K562 (cell line): ENCODE results near the gene KCNAB1. TPM values are rescaled to one million over a fixed set of nuclear protein-coding genes. Genes with fewer than 3 reads are reported as not detected.

Source experiments
- ATAC-seq: fragments of 200-7000 bp; cut with Tn5 transposase; 3 replicates; pipeline ENCODE4 v1.9.1; 2020; ENCODE audit warnings: moderate library complexity
- BruUV-seq: library from RNA; stranded (reverse); fragments of 400-500 nt; replicated peaks from 2 replicates; lab custom pipeline; 2021; lab: Mats Ljungman, UMichigan
- CTCF ChIA-PET: fragments of 300-600 bp; formaldehyde crosslinking; extraction: SDS; loops from one replicate; lab custom pipeline; 2021; ENCODE audit warnings: low intra/inter-chr PET ratio; lab: Yijun Ruan, JAX
- POLR2A ChIA-PET: fragments of 300-600, 350-650 bp; sonication (Branson Sonifier 250); formaldehyde crosslinking; extraction: SDS; loops from one replicate; lab custom pipeline; 2021; ENCODE audit warnings: antibody characterized with exemption, inconsistent platforms; lab: Yijun Ruan, JAX
- DNase-seq, 4 experiments: peaks; one replicate each; pipeline versions ENCODE4 v3.0.0 to v3.0.0-alpha.2; 2011 to 2018; ENCODE audit warnings: low spot score in 3 of 4, mixed read lengths in 3 of 4; ENCODE audit errors: extremely low read depth in 1 of 4
- FAIRE-seq: peaks from 2 replicates; lab custom pipeline; 2011; peaks lifted over from hg19 to GRCh38; lab: Jason Lieb, UNC
- H2AFZ ChIP-seq: 2 replicates; pipeline ENCODE4 v1.6.0; 2011; ENCODE audit warnings: low read depth, low read length, control low read depth, inconsistent platforms
- H3K27ac ChIP-seq: fragments of 200-600 bp; 3 replicates; pipeline ENCODE4 v1.8.0; 2011; ENCODE audit warnings: low read depth, mild to moderate bottlenecking, control low read depth, inconsistent platforms, low read length, moderate library complexity, mixed read lengths; ENCODE audit errors: extremely low read depth
- H3K27me3 ChIP-seq, 2 experiments: fragments of 300-600 bp in 1 of 2; 2 replicates in 1 of 2; 3 replicates in 1 of 2; pipeline versions ENCODE4 v1.6.0 to v1.8.0; 2011; ENCODE audit warnings: inconsistent platforms in 2 of 2, low read length in 2 of 2, mild to moderate bottlenecking in 1 of 2, mixed read lengths in 1 of 2, moderate library complexity in 1 of 2; ENCODE audit not compliant: control insufficient read depth in 2 of 2, insufficient read depth in 2 of 2
- H3K36me3 ChIP-seq: fragments of 300-600 bp; 3 replicates; pipeline ENCODE4 v1.8.0; 2011; ENCODE audit warnings: mild to moderate bottlenecking, low read length, inconsistent platforms; ENCODE audit not compliant: control insufficient read depth, insufficient read depth
- H3K4me1 ChIP-seq, 2 experiments: fragments of 200-600 bp in 1 of 2; replicated peaks in 1 of 2; 2 replicates in 1 of 2; 3 replicates in 1 of 2; pipeline versions ENCODE4 v1.5.1 to v1.8.0; 2011; ENCODE audit warnings: inconsistent platforms in 2 of 2, low read length in 2 of 2, mild to moderate bottlenecking in 1 of 2, mixed read lengths in 1 of 2, moderate library complexity in 1 of 2; ENCODE audit not compliant: control insufficient read depth in 2 of 2, insufficient read depth in 2 of 2
- H3K4me2 ChIP-seq: 2 replicates; pipeline ENCODE4 v1.6.1; 2011; ENCODE audit warnings: low read length, control low read depth, inconsistent platforms, mixed read lengths; ENCODE audit not compliant: insufficient read depth
- H3K4me3 ChIP-seq: fragments of 200-600 bp; sonication (generic), shearing (Covaris generic); 2 replicates; pipeline ENCODE4 v1.5.1; 2016; ENCODE audit warnings: control low read depth, inconsistent platforms
- H3K79me2 ChIP-seq: fragments of 200-600 bp; 3 replicates; pipeline ENCODE4 v1.8.0; 2011; ENCODE audit warnings: low read length, inconsistent platforms; ENCODE audit not compliant: control insufficient read depth, insufficient read depth
- H3K9ac ChIP-seq, 2 experiments: 2 replicates each; pipeline versions ENCODE4 v1.6.0 to v1.6.1; 2011; ENCODE audit warnings: low read depth in 2 of 2, low read length in 2 of 2, control low read depth in 1 of 2, inconsistent platforms in 1 of 2, mild to moderate bottlenecking in 1 of 2, mixed read lengths in 1 of 2; ENCODE audit not compliant: insufficient read depth in 1 of 2
- H3K9me1 ChIP-seq: one replicate; pipeline ENCODE4 v1.6.0; 2011; ENCODE audit warnings: inconsistent platforms, mild to moderate bottlenecking, low read length, moderate library complexity; ENCODE audit not compliant: control insufficient read depth, insufficient read depth
- H3K9me3 ChIP-seq: replicated peaks from 2 replicates; pipeline ENCODE4 v1.5.1; 2011; ENCODE audit warnings: low read depth, low read length, inconsistent platforms; ENCODE audit not compliant: control insufficient read depth, insufficient read depth
- H4K20me1 ChIP-seq: replicated peaks from 2 replicates; pipeline ENCODE4 v1.6.1; 2011; ENCODE audit warnings: low read length, inconsistent platforms, mixed read lengths; ENCODE audit not compliant: control insufficient read depth, insufficient read depth
- ARID1B ChIP-seq: fragments of 450-650 bp; IDR thresholded peaks from 2 replicates; pipeline ENCODE4 v1.6.1; 2016; ENCODE audit warnings: antibody characterized with exemption, mild to moderate bottlenecking, inconsistent platforms
- BCL6 ChIP-seq: fragments of 250-450 bp; sonication (Bioruptor Pico); IDR thresholded peaks from 2 replicates; pipeline ENCODE4 v1.4.0; 2020
- CHD2 ChIP-seq: IDR thresholded peaks from 2 replicates; pipeline ENCODE4 v1.6.1; 2011; ENCODE audit warnings: low read depth, low read length
- EHMT2 ChIP-seq: fragments of 450-650 bp; IDR thresholded peaks from 2 replicates; pipeline ENCODE4 v1.6.1; 2018; ENCODE audit warnings: antibody characterized with exemption
- GTF2A2 ChIP-seq: IDR thresholded peaks from 2 replicates; pipeline ENCODE4 v1.6.1; 2016; ENCODE audit warnings: mild to moderate bottlenecking, missing genetic modification characterization, missing compliant biosample characterization
- JUNB ChIP-seq: fragments of 450-650 bp; formaldehyde crosslinking; conservative IDR thresholded peaks from 2 replicates; pipeline ENCODE4 v1.4.0; 2020; ENCODE audit warnings: mild to moderate bottlenecking
- NONO ChIP-seq, 2 experiments: fragments of 200-400 bp in 1 of 2; fragments of 450-650 bp in 1 of 2; formaldehyde crosslinking in 1 of 2; IDR thresholded peaks; 2 replicates each; pipeline ENCODE4 v1.6.1; 2017; ENCODE audit warnings: low read depth in 2 of 2, mild to moderate bottlenecking in 2 of 2, moderate library complexity in 2 of 2, low read length in 1 of 2
- NR2C1 ChIP-seq, 2 experiments: fragments of 450-650 bp; IDR thresholded peaks; 2 replicates each; pipeline ENCODE4 v1.6.1; 2017; ENCODE audit warnings: mild to moderate bottlenecking in 2 of 2, antibody characterized with exemption in 1 of 2, inconsistent platforms in 1 of 2, missing compliant biosample characterization in 1 of 2, missing genetic modification characterization in 1 of 2
- PURB ChIP-seq: sonication (generic); formaldehyde crosslinking; IDR thresholded peaks from 2 replicates; pipeline ENCODE4 v1.9.0; 2021; ENCODE audit warnings: low read depth, mild to moderate bottlenecking, missing genetic modification reagents
- RFX5 ChIP-seq: IDR thresholded peaks from 2 replicates; pipeline ENCODE4 v1.6.1; 2011; ENCODE audit warnings: low read depth, mild to moderate bottlenecking, improper control_type of control experiment, low read length
- TRIM28 ChIP-seq: fragments of 450-650 bp; IDR thresholded peaks from 2 replicates; pipeline ENCODE4 v1.6.1; 2017
- ZNF143 ChIP-seq: sonication (generic); formaldehyde crosslinking; IDR thresholded peaks from 2 replicates; pipeline ENCODE4 v1.9.0; 2022; ENCODE audit warnings: mild to moderate bottlenecking, missing genetic modification reagents
- ZNF280B ChIP-seq: fragments of 250-450 bp; sonication (Bioruptor Pico); IDR thresholded peaks from 2 replicates; pipeline ENCODE4 v1.5.1; 2021; ENCODE audit warnings: mild to moderate bottlenecking
- ZNF354B ChIP-seq: fragments of 250-450 bp; sonication (Bioruptor Pico); IDR thresholded peaks from 2 replicates; pipeline ENCODE4 v1.4.0; 2020
- ZNF77 ChIP-seq: fragments of 250-450 bp; sonication (Bioruptor Pico); IDR thresholded peaks from 2 replicates; pipeline ENCODE4 v1.5.0; 2020
- whole genome bisulfite sequencing: fragments of 100-300 bp; shearing (Covaris generic); methylation state at CpG from one replicate; pipeline ENCODE4 v1.1.6; 2016; ENCODE audit warnings: low coverage, mixed read lengths; ENCODE audit not compliant: insufficient coverage; ENCODE audit errors: missing lambda C conversion rate; 5-methylcytosine and 5-hydroxymethylcytosine counted together
- in situ Hi-C: fragments of 300-500 bp; cut with MboI; formaldehyde crosslinking; loops from 4 replicates; pipeline ENCODE4 v1.15.0; 2018; ENCODE audit warnings: inconsistent platforms, mixed read lengths
- intact Hi-C: fragments of 100-400 bp; cut with micrococcal nuclease; formaldehyde crosslinking; loops from 2 replicates; pipeline ENCODE4 v1.14.2; 2022
- polyA plus RNA-seq, 8 experiments: library from polyadenylated mRNA; depleted of rRNA in 4 of 8; stranded (reverse) in 5 of 8; unstranded in 3 of 8; fragments of >200 nt; fragmentation: Nextera tagmentation in 2 of 8; fragmentation: Illumina TruSeq in 1 of 8; extraction: Ambion mirVana in 2 of 8; extraction: Trizol in 1 of 8; gene quantifications; 2 replicates each; pipeline versions ENCODE4 v1.2.1 to v1.2.3, GENCODE V29; 2011 to 2014; ENCODE audit warnings: inconsistent platforms in 1 of 8, missing spikeins in 1 of 8
- total RNA-seq, 7 experiments: library from RNA; depleted of rRNA in 6 of 7; stranded (reverse); fragments of >200 nt in 6 of 7; fragmentation: Illumina TruSeq in 2 of 7; extraction: Trizol in 2 of 7; gene quantifications; 2 replicates each; pipeline versions ENCODE4 v1.2.1 to v1.2.3, GENCODE V29; 2011 to 2021; ENCODE audit warnings: low replicate concordance in 1 of 7
- TF ChIP-seq, protein P1 (sequence below): fragments of 250-450 bp; sonication (Bioruptor Pico); IDR thresholded peaks from 2 replicates; pipeline ENCODE4 v1.8.0; 2022; ENCODE audit warnings: moderate library complexity, mild to moderate bottlenecking, inconsistent platforms

KCNAB1 gene
- total and polyA plus RNA-seq, 9 of the 15 experiments (the other 6 are each of a cell fraction or from before 2014, with no cell fraction given), result 0.14 to 1.2 (median 0.51) TPM

DNA sequence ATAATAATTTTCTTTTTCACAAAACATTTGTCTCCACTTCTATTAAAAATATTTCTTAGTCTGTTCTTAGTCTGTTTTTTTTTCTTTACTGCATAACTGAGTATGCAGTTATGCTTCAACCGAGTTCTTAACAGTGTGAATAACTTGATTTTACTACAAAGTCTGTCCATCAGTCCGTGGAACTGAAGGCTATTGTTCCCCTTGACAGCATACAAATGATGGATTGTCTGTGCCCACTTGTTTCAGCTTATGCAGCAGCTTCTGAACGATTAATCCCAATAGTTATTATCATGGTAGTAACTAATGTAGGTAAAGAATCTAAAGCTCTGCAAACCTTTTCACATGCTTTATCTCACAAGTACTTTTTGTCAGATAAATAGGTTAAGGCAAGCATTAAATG is 283.8 kb downstream of the KCNAB1 start:
- Histone ChIP-seq H4K20me1 (no peaks in the 10 kb centered on the region), H3K9ac (no peak overlapping the region), H3K4me1 (no peaks in the 10 kb centered on the region), H3K79me2 (no peaks in the 10 kb centered on the region), H3K4me3 (no peak overlapping the region), H3K27me3 (peaks cover 4% of the 10 kb centered on the region in 2 experiments; a peak in 4 of 5 replicates), H3K36me3 (no peaks in the 10 kb centered on the region), H3K9me3 (no peaks in the 10 kb centered on the region), H3K27ac (no peak overlapping the region), H2AFZ (no peak overlapping the region), H3K9me1 (no peaks in the 10 kb centered on the region), H3K4me2 (no peak overlapping the region)
- FAIRE-seq, result no peak
- 0% methylated on average over 3 of the region's 3 CpGs for WGBS
- POLR2A ChIA-PET, result no interaction called here
- intact Hi-C loops, result no loop called here
- TF ChIP-seq GTF2A2 (no peak), JUNB (CRISPR knock-in tag) (no peak), TRIM28 (no peak), ARID1B (no peak)
- CTCF ChIA-PET, result no interaction called here
- in situ Hi-C loops, result no loop called here
- no TSS peak for BruUV-seq
- no peak for ATAC-seq
- no peak for DNase-seq

DNA sequence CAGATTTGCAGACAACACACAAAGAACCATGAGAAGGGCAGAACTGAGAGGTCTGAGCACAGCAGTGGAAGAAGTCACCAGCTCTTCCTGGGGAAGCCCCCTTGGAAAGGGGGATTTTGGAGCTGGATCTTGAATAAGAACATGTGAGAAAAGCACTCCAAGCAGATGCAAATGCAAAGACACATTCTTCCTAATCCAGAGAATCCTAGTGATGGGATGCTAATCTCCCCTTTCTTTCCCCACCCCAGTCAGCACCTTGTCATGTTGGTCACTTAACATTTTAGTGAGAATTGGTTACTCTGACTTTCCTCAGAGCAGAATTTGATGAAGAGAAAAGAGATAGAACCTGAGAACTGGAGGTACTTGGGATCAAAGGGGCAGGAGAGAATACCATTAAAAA is 286.0 kb downstream of the KCNAB1 start:
- Histone ChIP-seq H3K27me3 (peaks cover 4% of the 10 kb centered on the region in 2 experiments), H3K4me2 (no peak overlapping the region), H3K4me1 (no peaks in the 10 kb centered on the region), H3K4me3 (no peak overlapping the region), H3K9me1 (no peaks in the 10 kb centered on the region), H2AFZ (no peak overlapping the region), H3K9ac (no peak overlapping the region), H3K36me3 (no peaks in the 10 kb centered on the region), H4K20me1 (no peaks in the 10 kb centered on the region), H3K79me2 (no peaks in the 10 kb centered on the region), H3K9me3 (no peaks in the 10 kb centered on the region), H3K27ac (no peak overlapping the region)
- POLR2A ChIA-PET, result interaction anchor here (1.7 kb wide), 1 partner anchor 11 kb away, joined by 6 read pairs; no protein-coding TSS in a partner anchor
- intact Hi-C loops (no loop called here), in situ Hi-C loops (no loop called here)
- ATAC-seq (no peak), FAIRE-seq (no peak), DNase-seq (no peak)
- no TSS peak for BruUV-seq
- TF ChIP-seq, protein P1, sequence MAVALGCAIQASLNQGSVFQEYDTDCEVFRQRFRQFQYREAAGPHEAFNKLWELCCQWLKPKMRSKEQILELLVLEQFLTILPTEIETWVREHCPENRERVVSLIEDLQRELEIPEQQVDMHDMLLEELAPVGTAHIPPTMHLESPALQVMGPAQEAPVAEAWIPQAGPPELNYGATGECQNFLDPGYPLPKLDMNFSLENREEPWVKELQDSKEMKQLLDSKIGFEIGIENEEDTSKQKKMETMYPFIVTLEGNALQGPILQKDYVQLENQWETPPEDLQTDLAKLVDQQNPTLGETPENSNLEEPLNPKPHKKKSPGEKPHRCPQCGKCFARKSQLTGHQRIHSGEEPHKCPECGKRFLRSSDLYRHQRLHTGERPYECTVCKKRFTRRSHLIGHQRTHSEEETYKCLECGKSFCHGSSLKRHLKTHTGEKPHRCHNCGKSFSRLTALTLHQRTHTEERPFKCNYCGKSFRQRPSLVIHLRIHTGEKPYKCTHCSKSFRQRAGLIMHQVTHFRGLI (CRISPR knock-in tag), result no peak
- TF ChIP-seq PURB (CRISPR knock-in tag), result no peak
- no peak for TF ChIP-seq NR2C1 (IDR thresholded peaks at IDR 0.05)
- no peak for TF ChIP-seq NR2C1 (tag; IDR thresholded peaks at IDR 0.05)
- no peak for TF ChIP-seq ZNF143 (CRISPR knock-in tag)
- no peak for TF ChIP-seq RFX5
- no peak for TF ChIP-seq CHD2
- TF ChIP-seq EHMT2, result no peak
- TF ChIP-seq BCL6, result no peak
- no peak for TF ChIP-seq NONO (IDR thresholded peaks at IDR 0.05; ENCODE audit: low read depth in 2 of 2, low read length in 1 of 2)
- no peak for TF ChIP-seq ZNF354B (CRISPR knock-in tag)
- TF ChIP-seq ZNF77 (CRISPR knock-in tag), result no peak
- TF ChIP-seq ZNF280B (CRISPR knock-in tag), result no peak
- CTCF ChIA-PET, result no interaction called here
